Fibroblast of skin of left quadriceps (primary cell): ENCODE data around the gene MAP3K19.
"Not testable (repeated sequence)": the region's sequence is repeated elsewhere in the genome, so short reads cannot be mapped to it uniquely, and the experiment has no call there.

Source experiments
- DNase-seq, 2 experiments: peaks; one replicate each; pipeline ENCODE4 v3.0.0-alpha.2; 2013; ENCODE audit warnings: low read depth in 2 of 2

Gene MAP3K19

GRCh38 chr2:135052997-135053474 lies 5.8 kb upstream of the MAP3K19 start:
- no peak for DNase-seq

DNA sequence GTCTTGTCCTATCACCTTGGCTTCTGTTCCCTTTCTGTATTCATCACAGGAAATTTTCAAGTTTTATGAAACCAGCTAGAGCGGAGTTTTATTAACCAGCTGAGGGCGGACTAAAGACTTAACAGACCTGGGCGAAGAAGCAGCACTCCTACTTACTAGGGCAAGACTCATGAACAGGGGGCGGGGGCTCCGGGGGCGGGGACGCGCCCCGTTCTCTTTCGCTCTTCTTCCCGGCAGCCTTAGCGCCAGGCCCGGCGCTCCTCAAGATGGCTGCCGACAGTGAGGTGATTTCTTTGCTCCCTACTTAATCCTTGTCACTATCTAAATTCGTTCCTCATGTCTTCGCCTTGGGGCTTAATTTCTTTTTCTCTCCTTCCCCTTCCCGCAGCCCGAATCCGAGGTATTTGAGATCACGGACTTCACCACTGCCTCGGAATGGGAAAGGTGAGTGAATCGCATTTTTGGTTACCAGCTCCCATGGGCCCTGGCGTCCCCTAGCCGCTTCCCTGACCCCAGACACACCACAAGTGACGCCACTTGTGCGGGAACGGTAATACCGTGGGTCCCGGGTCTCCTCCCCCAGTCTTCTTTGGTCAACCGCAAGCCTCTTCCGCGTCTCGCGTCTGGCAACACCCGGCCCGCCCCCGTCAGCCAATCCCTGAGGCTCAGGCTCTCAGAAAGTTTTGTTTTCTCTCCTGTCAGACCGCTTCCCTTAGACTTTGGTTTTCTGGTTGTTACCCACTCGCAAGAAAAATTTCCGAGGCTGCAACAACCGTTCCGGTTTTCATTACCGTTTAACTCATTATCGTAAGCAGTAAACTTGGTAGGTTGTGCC lies 5.0 kb upstream of the MAP3K19 start, which contains the start of gene RAB3GAP1:
Gene RAB3GAP1 (plus strand): TSS at position 251 of the 835 bp plus-strand sequence. CDS start 16 bp downstream, at position 267.
- peak; percentile 62 to 63 for DNase-seq

- DNase-seq: no peak
Observed at GRCh38 chr2:135050684-135051083, 3.4 kb upstream of the MAP3K19 start.

GRCh38 chr2:135050132-135050531 lies 2.9 kb upstream of the MAP3K19 start:
- DNase-seq: no peak

- no peak for DNase-seq
Observed at GRCh38 chr2:135048122-135048521, 875 bp upstream of the MAP3K19 start.

DNA sequence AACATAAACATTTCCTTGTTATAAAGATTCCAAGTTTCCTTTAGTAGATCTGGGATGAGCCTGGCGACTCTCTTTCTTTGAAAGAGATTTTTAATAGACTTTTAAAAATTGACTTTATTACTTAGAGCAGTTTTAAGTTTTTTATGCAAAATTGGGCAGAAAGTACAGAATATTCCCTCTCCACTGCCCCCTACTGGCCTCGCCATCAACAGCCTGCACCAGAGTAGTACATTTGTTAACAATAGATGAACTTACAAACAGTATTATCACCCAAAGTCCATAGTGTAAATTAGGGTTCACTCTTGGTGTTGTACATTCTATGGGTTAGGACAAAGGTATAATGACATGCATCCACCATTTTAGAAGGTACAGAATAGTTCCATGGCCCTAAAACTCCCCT lies 3.9 kb downstream of the MAP3K19 start:
- no peak for DNase-seq

- no peak for DNase-seq
Observed at GRCh38 chr2:135037831-135038230, 9.4 kb downstream of the MAP3K19 start.

DNA sequence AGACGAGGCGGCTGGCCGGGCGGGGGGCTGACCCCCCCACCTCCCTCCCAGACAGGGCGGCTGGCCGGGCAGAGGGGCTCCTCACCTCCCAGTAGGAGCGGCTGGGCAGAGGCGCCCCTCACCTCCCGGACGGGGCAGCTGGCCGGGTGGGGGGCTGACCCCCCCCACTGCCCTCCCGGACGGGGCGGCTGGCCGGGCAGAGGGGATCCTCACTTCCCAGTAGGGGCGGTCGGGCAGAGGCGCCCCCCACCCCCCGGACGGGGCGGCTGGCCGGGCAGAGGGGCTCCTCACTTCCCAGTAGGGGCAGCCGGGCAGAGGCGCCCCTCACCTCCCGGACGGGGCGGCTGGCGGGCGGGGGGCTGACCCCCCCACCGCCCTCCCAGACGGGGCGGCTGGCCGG lies 14.0 kb downstream of the MAP3K19 start:
- not testable (repeated sequence) for DNase-seq

DNA sequence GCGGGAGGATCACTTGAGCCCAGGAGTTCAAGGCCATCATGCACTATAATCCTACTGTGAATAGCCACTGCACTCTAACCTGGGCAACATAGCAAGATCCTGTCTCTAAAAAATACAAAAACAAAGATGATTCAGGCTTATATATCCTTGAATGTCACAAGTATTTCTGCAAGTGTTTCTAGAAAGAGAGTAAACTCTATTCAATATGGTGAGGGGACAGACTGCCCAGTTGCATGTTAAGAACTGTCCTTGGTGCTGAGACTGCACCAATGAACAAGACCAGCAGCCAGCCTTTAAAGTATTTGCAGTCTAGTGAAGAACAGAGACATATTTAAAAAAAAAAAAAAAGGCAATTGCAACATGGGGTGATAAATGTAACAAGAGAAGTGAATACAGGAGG lies 16.4 kb downstream of the MAP3K19 start:
- peak; percentile 10 to 17 for DNase-seq

DNA sequence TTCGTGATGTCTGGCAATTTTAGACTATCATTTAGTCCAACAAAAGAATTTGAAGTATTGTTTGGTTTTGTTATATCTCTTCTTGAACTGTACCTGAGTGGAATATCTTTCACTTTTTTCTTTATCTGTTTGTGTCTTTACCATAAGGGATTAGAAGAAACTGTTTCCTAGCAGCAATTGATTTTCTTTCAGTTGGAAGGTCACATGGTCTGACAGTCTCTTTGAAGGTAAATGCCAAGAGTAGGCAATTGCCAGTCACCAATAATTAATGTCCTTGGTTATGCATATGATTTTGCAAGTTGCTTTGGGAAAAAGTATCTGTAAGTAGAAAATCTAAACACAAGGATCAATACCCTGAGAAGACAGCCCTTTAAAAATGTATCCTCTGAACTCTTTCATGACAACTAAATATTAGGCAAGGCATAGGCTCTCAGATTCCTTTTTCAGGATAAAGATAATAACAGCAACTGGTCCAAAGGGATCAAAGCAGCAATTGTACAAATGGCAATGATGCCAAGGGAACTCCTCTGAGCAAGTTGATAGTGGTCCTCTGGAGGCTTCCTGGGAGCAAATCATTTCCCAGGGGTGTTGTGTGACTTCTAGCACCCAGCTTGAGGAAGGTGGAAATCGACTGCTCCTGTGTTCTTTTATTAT lies 17.6 kb downstream of the MAP3K19 start:
- no peak for DNase-seq

GRCh38 chr2:135023886-135024485 lies 23.3 kb downstream of the MAP3K19 start:
- no peak for DNase-seq

DNA sequence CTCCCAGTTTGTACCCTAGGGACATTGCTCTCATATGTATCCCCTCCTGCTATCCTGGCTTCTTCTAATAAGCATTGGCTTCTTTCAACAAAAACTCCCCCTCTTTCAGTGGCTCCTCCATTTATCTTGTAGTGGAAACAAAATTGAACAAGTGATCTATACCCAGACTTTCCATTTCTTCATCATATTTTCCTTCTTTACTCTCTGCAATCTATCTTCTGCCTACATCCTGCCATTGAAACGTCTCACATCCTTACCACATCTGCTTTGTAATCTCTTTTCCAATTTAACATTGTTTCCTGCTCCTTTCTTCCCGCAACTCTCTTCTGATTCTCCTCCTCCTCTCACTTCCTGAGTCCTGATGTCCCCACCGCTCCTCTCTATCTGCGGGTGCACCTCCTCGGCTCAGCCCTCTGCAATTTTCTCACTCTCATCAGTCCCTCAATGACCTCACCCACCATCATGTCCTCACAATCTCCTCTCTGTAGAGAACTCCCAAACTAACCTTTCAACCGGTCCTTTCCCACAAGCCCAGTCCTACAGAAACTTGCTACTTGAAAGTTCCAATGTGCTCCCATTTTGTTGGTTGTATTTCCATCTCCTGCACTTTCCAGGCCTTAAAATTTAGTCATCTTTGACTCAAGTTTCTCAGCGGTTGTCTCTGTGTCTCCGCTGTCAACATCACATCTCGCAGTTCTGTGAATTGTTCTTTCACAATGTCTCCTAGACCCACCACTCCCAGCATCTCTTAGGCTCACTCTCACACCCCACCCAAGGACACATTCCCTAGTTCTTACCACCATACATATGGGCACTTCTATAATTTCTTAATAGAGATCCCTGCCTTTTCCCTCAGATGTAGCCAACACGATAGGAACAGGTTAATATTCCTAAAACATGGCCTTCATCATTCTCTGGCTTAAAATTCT lies 24.0 kb downstream of the MAP3K19 start:
- no peak for DNase-seq

- DNase-seq: no peak
Observed at GRCh38 chr2:135021618-135022017, 25.6 kb downstream of the MAP3K19 start.

- DNase-seq: no peak
Observed at GRCh38 chr2:135011633-135012032, 35.6 kb downstream of the MAP3K19 start.

- no peak for DNase-seq
Observed at GRCh38 chr2:135010200-135010942, 36.9 kb downstream of the MAP3K19 start.

DNA sequence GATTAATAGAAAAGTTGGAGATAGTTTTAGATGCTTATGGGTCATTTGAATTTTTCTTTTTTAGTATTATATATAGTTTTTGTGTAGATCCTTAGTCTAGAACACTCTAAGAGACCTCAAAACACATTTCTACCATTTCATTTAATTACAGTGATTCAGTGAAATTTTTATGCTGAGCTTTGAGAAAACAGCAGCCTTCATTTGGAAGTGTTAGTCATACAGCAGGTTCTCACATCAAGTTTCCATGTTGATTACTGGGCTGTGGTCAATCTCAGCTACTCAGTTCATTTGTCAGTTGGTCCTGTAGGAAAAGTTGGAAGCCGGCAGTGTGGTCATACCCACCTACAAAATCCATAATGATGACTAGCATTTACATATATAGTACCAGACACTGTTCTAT lies 37.9 kb downstream of the MAP3K19 start:
- no peak for DNase-seq

- DNase-seq: no peak
Observed at GRCh38 chr2:135005753-135006152, 41.5 kb downstream of the MAP3K19 start.

- peak; percentile 21 to 35 for DNase-seq
Observed at GRCh38 chr2:135004005-135004746, 43.1 kb downstream of the MAP3K19 start.

DNA sequence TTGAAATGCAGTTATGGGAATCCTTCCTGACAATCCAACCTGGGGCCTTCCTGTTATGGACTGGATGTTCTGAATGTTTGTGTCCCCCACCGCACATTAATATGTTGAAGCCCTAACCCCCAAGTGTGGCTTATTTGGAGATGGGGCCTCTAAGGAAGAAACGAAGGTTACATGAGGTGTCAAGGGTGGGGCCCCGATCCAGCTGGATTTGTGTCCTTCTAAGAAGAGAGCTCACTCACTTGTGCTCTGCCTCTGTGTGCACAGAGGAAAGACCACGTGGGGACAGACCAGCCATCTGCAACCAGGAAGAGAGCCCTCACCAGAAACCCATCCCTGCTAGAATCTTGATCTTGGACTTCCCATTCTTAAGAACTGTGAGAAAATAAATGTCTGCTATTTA lies 44.4 kb downstream of the MAP3K19 start:
- no peak for DNase-seq

GRCh38 chr2:134999521-134999920 lies 47.7 kb downstream of the MAP3K19 start:
- DNase-seq: no peak
